IMR-90 (cell line): ENCODE measurements around the gene GJB3. TPM values are rescaled to one million over a fixed set of nuclear protein-coding genes. Genes with fewer than 3 reads are reported as not detected.

Experiments
- ATAC-seq: fragments of 200-7000 bp; cut with Tn5 transposase; 2 replicates; pipeline ENCODE4 v1.9.1; 2020; ENCODE audit warnings: low read depth, mild to moderate bottlenecking, moderate library complexity
- BruUV-seq: library from RNA; stranded (reverse); fragments of 400-500 nt; replicated peaks from 2 replicates; lab custom pipeline; 2021; lab: Mats Ljungman, UMichigan
- CTCF ChIA-PET: fragments of 300-600 bp; formaldehyde crosslinking; extraction: SDS; loops from one replicate; lab custom pipeline; 2021; ENCODE audit warnings: antibody characterized with exemption; lab: Yijun Ruan, JAX
- POLR2A ChIA-PET: fragments of 300-600 bp; sonication (Branson Sonifier 250); formaldehyde crosslinking; loops from one replicate; lab custom pipeline; 2022; ENCODE audit warnings: antibody characterized with exemption; ENCODE audit not compliant: unreplicated experiment; lab: Charles Lee
- DNase-seq: peaks from one replicate; pipeline ENCODE4 v3.0.0; 2013
- H2AFZ ChIP-seq: replicated peaks from 2 replicates; pipeline ENCODE3; 2013; ENCODE audit warnings: low read length, mild to moderate bottlenecking; ENCODE audit not compliant: poor library complexity
- H2AK5ac ChIP-seq: 2 replicates; pipeline ENCODE4 v1.6.1; 2013; ENCODE audit warnings: low read depth, low read length, inconsistent platforms
- H2AK9ac ChIP-seq: replicated peaks from 2 replicates; pipeline ENCODE3; 2013; ENCODE audit warnings: mild to moderate bottlenecking, low read depth, low read length, moderate library complexity; ENCODE audit not compliant: poor library complexity
- H2BK120ac ChIP-seq: 2 replicates; pipeline ENCODE4 v1.6.1; 2013; ENCODE audit warnings: low read depth, low read length, inconsistent platforms
- H2BK15ac ChIP-seq: 3 replicates; pipeline ENCODE4 v1.6.1; 2013; ENCODE audit warnings: low read depth, low read length, inconsistent platforms
- H2BK20ac ChIP-seq: 2 replicates; pipeline ENCODE4 v1.6.1; 2013; ENCODE audit warnings: low read depth, mild to moderate bottlenecking, inconsistent platforms, low read length, moderate library complexity
- H2BK5ac ChIP-seq: 2 replicates; pipeline ENCODE4 v1.6.1; 2013; ENCODE audit warnings: mild to moderate bottlenecking, low read depth, low read length, inconsistent platforms; ENCODE audit not compliant: poor library complexity, severe bottlenecking
- H3K14ac ChIP-seq: replicated peaks from 2 replicates; pipeline ENCODE4 v1.6.1; 2013; ENCODE audit warnings: low read depth, low read length, inconsistent platforms
- H3K18ac ChIP-seq: 2 replicates; pipeline ENCODE4 v1.6.1; 2013; ENCODE audit warnings: low read depth, low read length, control low read depth
- H3K23ac ChIP-seq: 2 replicates; pipeline ENCODE4 v1.6.1; 2013; ENCODE audit warnings: low read depth, low read length, inconsistent platforms
- H3K27ac ChIP-seq: 2 replicates; pipeline ENCODE4 v1.5.1; 2013; ENCODE audit warnings: mild to moderate bottlenecking, control low read depth, low read length; ENCODE audit not compliant: insufficient read depth
- H3K27me3 ChIP-seq: 2 replicates; pipeline ENCODE4 v1.6.1; 2013; ENCODE audit warnings: low read length; ENCODE audit not compliant: control insufficient read depth, insufficient read depth
- H3K36me3 ChIP-seq: 2 replicates; pipeline ENCODE4 v1.6.1; 2013; ENCODE audit warnings: low read length, mixed read lengths; ENCODE audit not compliant: control insufficient read depth, insufficient read depth
- H3K4ac ChIP-seq: 2 replicates; pipeline ENCODE4 v1.6.1; 2013; ENCODE audit warnings: low read depth, low read length, inconsistent platforms
- H3K4me1 ChIP-seq: 2 replicates; pipeline ENCODE4 v1.6.1; 2013; ENCODE audit warnings: low read length, mixed read lengths; ENCODE audit not compliant: control insufficient read depth, insufficient read depth
- H3K4me2 ChIP-seq: 2 replicates; pipeline ENCODE4 v1.6.1; 2013; ENCODE audit warnings: low read depth, mild to moderate bottlenecking, control low read depth, low read length, moderate library complexity
- H3K4me3 ChIP-seq: 2 replicates; pipeline ENCODE4 v1.5.1; 2013; ENCODE audit warnings: low read depth, mild to moderate bottlenecking, control low read depth, low read length, moderate library complexity; ENCODE audit not compliant: insufficient read depth
- H3K56ac ChIP-seq: 2 replicates; pipeline ENCODE4 v1.6.1; 2013; ENCODE audit warnings: low read length, inconsistent platforms; ENCODE audit not compliant: insufficient read depth; ENCODE audit errors: extremely low read depth
- H3K79me1 ChIP-seq, 2 experiments: 2 replicates each; pipeline ENCODE4 v1.6.1; 2013; ENCODE audit warnings: low read length in 2 of 2, inconsistent platforms in 1 of 2, low read depth in 1 of 2
- H3K9ac ChIP-seq: 2 replicates; pipeline ENCODE4 v1.6.1; 2013; ENCODE audit warnings: low read depth, low read length, control low read depth
- H3K9me1 ChIP-seq: 2 replicates; pipeline ENCODE4 v1.6.1; 2013; ENCODE audit warnings: low read length, inconsistent platforms; ENCODE audit not compliant: insufficient read depth
- H3K9me3 ChIP-seq: 2 replicates; pipeline ENCODE4 v1.6.1; 2013; ENCODE audit warnings: low read length; ENCODE audit not compliant: control insufficient read depth, insufficient read depth
- H4K20me1 ChIP-seq: 2 replicates; pipeline ENCODE4 v1.6.1; 2013; ENCODE audit warnings: low read length, inconsistent platforms; ENCODE audit not compliant: insufficient read depth
- H4K5ac ChIP-seq: 2 replicates; pipeline ENCODE4 v1.6.1; 2013; ENCODE audit warnings: mild to moderate bottlenecking, low read depth, low read length, control low read depth
- H4K8ac ChIP-seq, 2 experiments: 2 replicates each; pipeline ENCODE4 v1.6.1; 2013; ENCODE audit warnings: low read depth in 2 of 2, low read length in 2 of 2, control low read depth in 1 of 2, inconsistent platforms in 1 of 2
- H4K91ac ChIP-seq: 2 replicates; pipeline ENCODE4 v1.6.1; 2013; ENCODE audit warnings: low read depth, low read length, inconsistent platforms; ENCODE audit not compliant: insufficient read depth
- CHD1 ChIP-seq: IDR thresholded peaks from 2 replicates; pipeline ENCODE4 v1.6.1; 2012; ENCODE audit warnings: low read depth, low read length, improper control_type of control experiment
- FOS ChIP-seq: fragments of 150-350 bp; IDR thresholded peaks from 2 replicates; pipeline ENCODE4 v1.6.1; 2016; ENCODE audit warnings: low read depth, low read length
- NFE2L2 ChIP-seq: fragments of 150-350 bp; IDR thresholded peaks from 2 replicates; pipeline ENCODE4 v1.6.1; 2016; ENCODE audit warnings: low read depth, mild to moderate bottlenecking, low read length
- USF2 ChIP-seq: fragments of 150-350 bp; IDR thresholded peaks from 2 replicates; pipeline ENCODE4 v1.6.1; 2017; ENCODE audit warnings: mild to moderate bottlenecking, antibody characterized with exemption, low read length, low read depth
- WGBS, 2 experiments: methylation state at CpG; one replicate each; pipeline versions ENCODE4 v1.1.5 to v1.1.7; 2013; ENCODE audit warnings: missing lambda C conversion rate in 2 of 2; ENCODE audit not compliant: insufficient read length in 1 of 2; ENCODE audit errors: extremely low coverage in 2 of 2; 5-methylcytosine and 5-hydroxymethylcytosine counted together
- dilution Hi-C: fragments of 300-500 bp; cut with HindIII; formaldehyde crosslinking; loops from one replicate; pipeline ENCODE4 v1.14.3; 2018; ENCODE audit warnings: low sequenced_read_pairs; ENCODE audit not compliant: unreplicated experiment
- in situ Hi-C: fragments of 300-500 bp; cut with MboI; formaldehyde crosslinking; loops from 3 replicates; pipeline ENCODE4 v1.14.3; 2019; ENCODE audit warnings: low sequenced_read_pairs, inconsistent platforms, mixed read lengths
- intact Hi-C: fragments of 100-400 bp; cut with micrococcal nuclease; formaldehyde crosslinking; loops from 2 replicates; pipeline ENCODE4 v1.10.0; 2022
- polyA plus RNA-seq, 3 experiments: library from polyadenylated mRNA; depleted of rRNA; stranded (reverse); fragments of >200 nt; gene quantifications; 2 replicates each; pipeline ENCODE4 v1.2.3, GENCODE V29; 2012; ENCODE audit warnings: low replicate concordance in 1 of 3
- total RNA-seq: library from RNA; depleted of rRNA; stranded (reverse); fragments of >200 nt; gene quantifications from 2 replicates; pipeline ENCODE4 v1.2.3, GENCODE V29; 2012

GJB3 gene
- total and polyA plus RNA-seq, 2 of the 4 experiments (the other 2 are of a cell fraction): not detected

DNA sequence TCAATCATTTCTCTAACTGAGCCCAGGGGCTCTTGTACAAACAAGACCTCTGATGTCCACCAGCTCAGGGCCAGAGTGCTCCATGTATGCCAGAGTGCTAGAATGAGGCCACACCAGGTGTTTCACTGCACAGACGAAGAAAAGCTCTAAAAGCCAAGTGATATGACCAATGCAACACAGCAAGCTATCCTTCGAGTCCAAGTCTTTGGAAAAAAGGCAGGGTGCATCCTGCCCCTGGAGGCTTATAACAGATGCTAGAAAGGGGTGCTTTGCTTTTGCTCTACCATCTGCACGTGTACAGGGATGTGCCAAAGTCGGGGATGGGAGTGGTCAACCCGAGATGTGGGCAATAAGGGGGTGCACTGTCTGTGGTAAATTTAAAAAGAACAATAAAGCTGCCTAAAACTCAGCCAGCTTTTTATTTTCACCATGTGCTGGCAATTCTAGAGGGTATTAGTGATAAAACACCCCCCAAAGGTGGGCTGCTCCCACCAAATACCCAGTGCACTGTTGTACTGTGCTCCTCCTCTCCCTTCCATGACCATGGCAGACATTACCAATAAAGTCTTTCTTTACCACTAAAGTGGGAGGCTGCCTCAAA is 46.4 kb downstream of the GJB3 start:
- Histone ChIP-seq H3K36me3 (no peaks in the 10 kb centered on the region), H2BK5ac (no peak overlapping the region), H3K14ac (no peak overlapping the region), H3K18ac (no peak overlapping the region), H3K23ac (no peak overlapping the region), H2AK9ac (no peak overlapping the region), H3K4ac (no peak overlapping the region), H3K9me1 (no peaks in the 10 kb centered on the region; the same call in 1 of the 2 replicates), H3K27me3 (no peaks in the 10 kb centered on the region), H4K5ac (no peak overlapping the region), H3K4me2 (no peak overlapping the region), H4K91ac (no peak overlapping the region), H2BK120ac (no peak overlapping the region), H3K27ac (no peak overlapping the region), H3K9me3 (no peaks in the 10 kb centered on the region), H2AK5ac (no peak overlapping the region), H2BK20ac (no peak overlapping the region), H3K79me1 (no peaks in the 10 kb centered on the region), H2BK15ac (no peak overlapping the region), H3K56ac (no peak overlapping the region), H3K9ac (no peak overlapping the region), H3K4me1 (no peaks in the 10 kb centered on the region), H2AFZ (no peak overlapping the region), H4K8ac (no peak overlapping the region), H4K20me1 (no peaks in the 10 kb centered on the region), H3K4me3 (no peak overlapping the region)
- TF ChIP-seq FOS (no peak), CHD1 (no peak), NFE2L2 (no peak), USF2 (no peak)
- BruUV-seq: no TSS peak
- ATAC-seq: no peak
- 17% methylated on average over 1 of the region's 5 CpGs; no CpG with 5 or more reads in 1 of the 2 experiments for WGBS, 2 experiments
- ChIA-PET CTCF (interaction anchor here (0.6 to 1.3 kb wide), 2 partner anchors 12 to 464 kb away, joined by 4 to 5 read pairs; no protein-coding TSS in a partner anchor), POLR2A (no interaction called here)
- dilution Hi-C loops: no loop called here
- no peak for DNase-seq
- in situ Hi-C loops: no loop called here
- intact Hi-C loops: no loop called here
